Naive thymus-derived CD4-positive, alpha-beta T cell (primary cell): ENCODE results near the gene PPFIBP1. TPM values are rescaled to one million over a fixed set of nuclear protein-coding genes. Genes with fewer than 3 reads are reported as not detected.

Source experiments
- ATAC-seq: fragments of 150-1000 bp; cut with Tn5 transposase; 2 replicates; pipeline ENCODE4 v1.10.0; 2021; ENCODE audit warnings: mild to moderate bottlenecking, moderate library complexity
- CTCF ChIA-PET: fragments of 350-600 bp; sonication (Branson Sonifier 250); formaldehyde crosslinking; loops from one replicate; lab custom pipeline; 2021; ENCODE audit warnings: antibody characterized with exemption; lab: Charles Lee
- POLR2A ChIA-PET: fragments of 350-600 bp; sonication (Branson Sonifier 250); formaldehyde crosslinking; loops from one replicate; lab custom pipeline; 2021; ENCODE audit warnings: antibody characterized with exemption, inconsistent platforms; lab: Charles Lee
- DNase-seq, 9 donors: peaks; one replicate each; pipeline versions ENCODE4 v3.0.0 to v3.0.0-alpha.2; 2020 to 2022; ENCODE audit warnings: mixed read lengths in 1 of 9
- H3K27ac ChIP-seq: one replicate; pipeline ENCODE4 v1.7.0; 2013; ENCODE audit warnings: mild to moderate bottlenecking, low read depth, low read length, moderate library complexity
- H3K27me3 ChIP-seq, 2 donors: one replicate each; pipeline ENCODE4 v1.7.0; 2013; ENCODE audit warnings: low read length in 2 of 2, mild to moderate bottlenecking in 2 of 2, moderate library complexity in 2 of 2; ENCODE audit not compliant: control insufficient read depth in 2 of 2, insufficient read depth in 2 of 2
- H3K36me3 ChIP-seq, 3 experiments: 1 replicate in 2 of 3; 2 replicates in 1 of 3; pipeline ENCODE4 v1.7.0; 2013; ENCODE audit warnings: low read length in 3 of 3, mild to moderate bottlenecking in 3 of 3, moderate library complexity in 1 of 3; ENCODE audit not compliant: insufficient read depth in 3 of 3, control insufficient read depth in 2 of 3
- H3K4me1 ChIP-seq, 2 donors: one replicate each; pipeline ENCODE4 v1.7.0; 2013; ENCODE audit warnings: low read length in 2 of 2, mild to moderate bottlenecking in 2 of 2, moderate library complexity in 1 of 2; ENCODE audit not compliant: control insufficient read depth in 2 of 2, insufficient read depth in 2 of 2
- H3K4me3 ChIP-seq: 2 replicates; pipeline ENCODE4 v1.7.0; 2013; ENCODE audit warnings: mild to moderate bottlenecking, low read length
- H3K9me3 ChIP-seq, 3 experiments: 1 replicate in 2 of 3; 2 replicates in 1 of 3; pipeline ENCODE4 v1.7.0; 2013; ENCODE audit warnings: low read length in 3 of 3; ENCODE audit not compliant: control insufficient read depth in 2 of 3
- H3K27ac Mint-ChIP-seq, 9 donors: one replicate each; pipeline ENCODE4 v1.8.0; 2020 to 2022; ENCODE audit warnings: mixed read lengths in 9 of 9, mild to moderate bottlenecking in 8 of 9, moderate library complexity in 5 of 9, inconsistent platforms in 2 of 9
- H3K27me3 Mint-ChIP-seq, 5 donors: one replicate each; pipeline ENCODE4 v1.8.0; 2021 to 2022; ENCODE audit warnings: mixed read lengths in 5 of 5, mild to moderate bottlenecking in 1 of 5
- H3K36me3 Mint-ChIP-seq, 5 donors: one replicate each; pipeline ENCODE4 v1.8.0; 2020 to 2022; ENCODE audit warnings: mixed read lengths in 5 of 5, mild to moderate bottlenecking in 3 of 5, inconsistent platforms in 1 of 5
- H3K4me1 Mint-ChIP-seq, 7 donors: one replicate each; pipeline ENCODE4 v1.8.0; 2020 to 2022; ENCODE audit warnings: mixed read lengths in 7 of 7, mild to moderate bottlenecking in 3 of 7, inconsistent platforms in 1 of 7
- H3K4me3 Mint-ChIP-seq, 10 donors: one replicate each; pipeline ENCODE4 v1.8.0; 2020 to 2022; ENCODE audit warnings: mild to moderate bottlenecking in 10 of 10, mixed read lengths in 10 of 10, moderate library complexity in 6 of 10, inconsistent platforms in 2 of 10
- H3K9me3 Mint-ChIP-seq, 11 donors: one replicate each; pipeline ENCODE4 v1.8.0; 2020 to 2022; ENCODE audit warnings: mixed read lengths in 11 of 11, mild to moderate bottlenecking in 4 of 11, inconsistent platforms in 1 of 11, moderate library complexity in 1 of 11
- intact Hi-C, 2 donors: fragments of 100-400 bp; cut with micrococcal nuclease; formaldehyde crosslinking; loops; one replicate each; pipeline ENCODE4 v1.15.1; 2023
- polyA plus RNA-seq, 2 donors: library from polyadenylated mRNA; unstranded; fragments of 300-500 nt; fragmentation: Illumina TruSeq; gene quantifications; one replicate each; pipeline ENCODE4 v1.2.3, GENCODE V29; 2021
- total RNA-seq, 6 experiments: library from RNA in 5 of 6; stranded (reverse) in 5 of 6; gene quantifications; 1 replicate in 5 of 6; 2 replicates in 1 of 6; pipeline ENCODE4 v1.2.3 and lab custom pipeline; 2021 to 2026

The PPFIBP1 gene
- total and polyA plus RNA-seq, 7 experiments from 2014 or later, result 2.7 to 29.2 (median 5.3) TPM

DNA sequence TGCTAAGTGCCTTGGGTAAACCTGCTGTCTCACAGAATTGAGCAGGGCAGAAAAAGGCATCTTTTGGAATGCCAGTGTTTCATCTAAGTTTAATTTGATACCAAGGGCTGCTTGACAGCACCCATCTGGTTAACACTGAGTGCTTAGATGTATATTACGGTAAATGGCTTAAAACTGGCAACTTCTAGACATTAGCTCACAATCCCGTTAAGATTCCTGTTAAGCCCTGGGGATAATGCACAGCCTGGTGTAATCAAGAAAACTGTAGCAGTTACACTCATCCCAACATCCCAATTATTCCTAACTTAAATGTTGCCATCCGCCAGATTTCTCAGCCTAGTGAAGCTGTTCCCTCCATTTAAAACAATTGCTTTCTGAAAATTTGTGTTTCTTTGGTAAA lies 29.9 kb downstream of the PPFIBP1 start:
- Histone ChIP-seq H3K4me1 (no peaks in the 10 kb centered on the region), H3K9me3 (no peaks in the 10 kb centered on the region), H3K4me3 (no peak overlapping the region), H3K36me3 (no peaks in the 10 kb centered on the region), H3K27ac (no peak overlapping the region), H3K27me3 (no peaks in the 10 kb centered on the region)
- no peaks in the 10 kb centered on the region for H3K9me3 Mint-ChIP-seq
- CTCF ChIA-PET, result interaction anchor here (0.5 to 0.6 kb wide), 2 partner anchors 244 to 913 kb away, joined by 3 read pairs; no protein-coding TSS in a partner anchor
- POLR2A ChIA-PET, result no interaction called here
- H3K4me1 Mint-ChIP-seq, result peaks cover 3 to 31% (median 23%) of the 10 kb centered on the region in 7 donors
- no peak overlapping the region for H3K27ac Mint-ChIP-seq
- DNase-seq, result no peak
- peaks cover 0 to 11% (median 0%) of the 10 kb centered on the region in 5 donors for H3K27me3 Mint-ChIP-seq
- H3K36me3 Mint-ChIP-seq, result peaks cover 0 to 5% (median 2%) of the 10 kb centered on the region in 5 donors
- intact Hi-C loops, result no loop called here
- H3K4me3 Mint-ChIP-seq, result no peak overlapping the region
- no peak for ATAC-seq

DNA sequence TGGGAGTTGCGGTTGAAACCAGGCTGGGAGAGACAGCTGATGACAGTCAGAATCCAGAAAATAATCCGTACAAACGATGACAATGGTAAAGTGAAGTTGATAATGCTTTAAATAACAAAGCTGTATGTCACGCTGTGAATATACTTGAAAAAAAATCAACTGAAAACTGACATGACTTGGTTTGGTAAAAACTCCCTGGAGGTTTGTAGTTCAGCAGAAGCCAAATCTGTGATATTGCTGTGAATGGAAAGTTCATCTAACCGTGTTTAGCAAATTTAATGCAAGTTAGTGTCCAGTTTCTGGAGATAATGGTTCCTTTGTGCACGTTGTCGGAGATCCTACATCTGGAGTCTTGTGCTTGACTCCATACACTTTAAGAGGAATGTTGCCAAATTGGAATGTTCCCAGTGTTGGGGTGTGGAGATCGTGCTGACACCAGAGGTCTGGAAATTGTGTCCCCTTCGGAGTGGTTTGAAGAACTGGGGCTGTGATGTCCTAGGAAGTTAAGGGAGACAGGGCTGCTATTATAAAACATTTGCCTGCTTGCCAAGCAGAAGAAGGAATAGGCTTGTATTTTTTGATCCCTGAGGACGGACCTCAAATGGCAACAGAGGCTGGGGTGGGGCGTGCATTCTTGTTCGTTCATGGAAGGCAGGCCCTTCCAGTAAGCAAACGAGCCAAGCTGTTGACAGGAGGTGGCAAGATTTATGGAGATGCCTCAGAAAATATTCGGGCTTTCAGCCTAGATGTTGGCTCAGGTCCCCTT lies 30.6 kb downstream of the PPFIBP1 start:
- ATAC-seq (no peak), DNase-seq (no peak)
- Mint-ChIP-seq H3K4me1 (peaks cover 0 to 25% (median 18%) of the 10 kb centered on the region in 7 donors), H3K27ac (no peak overlapping the region), H3K27me3 (peaks cover 0 to 11% (median 0%) of the 10 kb centered on the region in 5 donors), H3K9me3 (no peaks in the 10 kb centered on the region), H3K36me3 (peaks cover 0 to 5% (median 2%) of the 10 kb centered on the region in 5 donors), H3K4me3 (no peak overlapping the region)
- POLR2A ChIA-PET, result no interaction called here
- no peaks in the 10 kb centered on the region for H3K27me3 ChIP-seq
- H3K4me3 ChIP-seq, result no peak overlapping the region
- CTCF ChIA-PET, result no interaction called here
- H3K27ac ChIP-seq, result no peak overlapping the region
- no peaks in the 10 kb centered on the region for H3K36me3 ChIP-seq
- intact Hi-C loops, result no loop called here
- no peaks in the 10 kb centered on the region for H3K9me3 ChIP-seq
- no peaks in the 10 kb centered on the region for H3K4me1 ChIP-seq

DNA sequence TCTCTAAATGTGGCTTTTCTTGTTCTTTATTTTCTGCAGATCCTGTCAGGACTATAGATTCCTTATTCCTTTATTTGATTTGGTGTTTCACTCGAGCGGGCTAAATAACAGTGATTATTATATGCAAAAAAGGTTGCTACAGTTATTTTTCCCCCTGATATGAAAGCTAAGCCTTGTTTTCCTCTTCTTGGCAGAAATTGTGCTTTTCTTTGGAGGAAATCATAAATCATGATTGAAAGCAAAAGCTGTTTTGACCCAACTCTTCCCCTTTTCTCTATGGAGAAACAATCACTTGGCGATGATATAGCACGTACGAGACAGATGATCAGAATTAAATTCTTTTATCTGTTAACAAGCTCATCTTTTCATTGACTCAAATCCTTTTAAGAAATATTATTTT lies 31.4 kb downstream of the PPFIBP1 start:
- no peak overlapping the region for H3K27ac ChIP-seq
- H3K4me3 ChIP-seq, result no peak overlapping the region
- H3K4me1 ChIP-seq, result no peaks in the 10 kb centered on the region
- ChIA-PET POLR2A (no interaction called here), CTCF (no interaction called here)
- ATAC-seq, result no peak
- H3K4me3 Mint-ChIP-seq, result no peak overlapping the region
- intact Hi-C loops, result no loop called here
- H3K27me3 ChIP-seq, result no peaks in the 10 kb centered on the region
- H3K36me3 Mint-ChIP-seq, result peaks cover 0 to 5% (median 2%) of the 10 kb centered on the region in 5 donors
- no peaks in the 10 kb centered on the region for H3K9me3 Mint-ChIP-seq
- H3K27ac Mint-ChIP-seq, result no peak overlapping the region
- no peak for DNase-seq
- peaks cover 0 to 25% (median 16%) of the 10 kb centered on the region in 7 donors for H3K4me1 Mint-ChIP-seq
- H3K9me3 ChIP-seq, result no peaks in the 10 kb centered on the region
- H3K27me3 Mint-ChIP-seq, result peaks cover 0 to 11% (median 0%) of the 10 kb centered on the region in 5 donors
- H3K36me3 ChIP-seq, result no peaks in the 10 kb centered on the region

DNA sequence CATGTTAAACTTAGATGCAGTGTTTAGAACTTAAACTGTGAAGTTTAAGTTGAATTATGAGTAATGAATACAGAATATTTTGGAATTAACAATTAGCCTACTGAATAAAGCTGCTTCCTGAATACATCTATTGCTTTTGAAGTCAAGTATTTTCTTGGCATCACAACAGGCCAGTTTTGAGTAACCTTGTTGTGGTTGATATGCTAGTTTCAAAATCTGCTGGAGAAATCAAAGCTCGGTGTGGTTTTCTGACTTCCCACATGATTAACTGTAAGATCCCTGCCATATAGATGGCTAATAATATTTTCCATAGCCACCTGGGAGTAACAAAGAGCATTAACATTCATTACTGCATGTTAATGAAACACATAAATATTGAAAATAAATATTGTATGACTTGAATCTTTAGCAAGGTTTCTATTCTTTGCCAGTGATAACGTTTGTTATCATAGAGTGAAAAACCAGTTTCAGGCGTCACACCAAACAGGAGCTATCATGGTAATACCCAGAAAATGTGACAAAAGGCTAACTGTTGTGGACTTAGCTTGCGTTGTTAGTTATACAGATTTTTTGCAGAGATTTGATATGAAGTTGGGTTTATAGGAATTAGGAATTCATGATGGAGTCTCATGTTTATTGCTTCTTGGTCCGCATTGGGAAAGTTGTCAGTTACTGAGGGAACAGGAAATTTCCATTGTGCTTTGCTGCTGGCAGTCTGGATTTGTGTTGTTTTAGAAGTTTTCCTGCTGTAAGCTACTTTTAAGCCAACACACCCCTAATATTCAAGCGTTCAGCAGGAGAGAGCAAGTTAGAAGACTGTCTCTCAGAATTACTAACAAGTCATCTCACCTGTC lies 32.1 kb downstream of the PPFIBP1 start:
- no peaks in the 10 kb centered on the region for H3K36me3 ChIP-seq
- POLR2A ChIA-PET, result interaction anchor here (0.7 kb wide), 1 partner anchor 10 kb away, joined by 4 read pairs; no protein-coding TSS in a partner anchor

DNA sequence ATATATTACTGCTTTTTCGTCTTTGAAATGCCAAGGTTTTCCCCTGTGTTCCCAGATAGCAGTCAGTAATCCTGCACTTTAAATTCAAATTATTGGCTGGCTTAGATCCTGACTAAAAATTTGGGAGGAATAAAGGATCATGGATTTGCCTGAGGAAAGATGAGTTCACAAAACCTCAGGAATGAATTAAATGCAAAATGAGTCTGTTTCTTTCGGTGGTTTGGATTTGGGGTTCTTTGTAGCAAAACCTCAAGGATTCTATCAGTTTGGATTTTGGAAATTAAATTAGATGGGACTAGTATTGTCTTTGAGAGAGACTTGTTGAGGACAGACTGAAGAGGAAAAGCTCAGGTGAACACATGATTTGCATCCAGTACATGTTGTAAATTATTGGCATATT lies 36.1 kb downstream of the PPFIBP1 start:
- Mint-ChIP-seq H3K27ac (no peak overlapping the region), H3K9me3 (no peaks in the 10 kb centered on the region), H3K4me3 (no peak overlapping the region), H3K36me3 (no peaks in the 10 kb centered on the region), H3K4me1 (peaks cover 6 to 20% (median 15%) of the 10 kb centered on the region in 7 donors), H3K27me3 (peaks cover 0 to 11% (median 0%) of the 10 kb centered on the region in 5 donors)
- no peaks in the 10 kb centered on the region for H3K36me3 ChIP-seq
- no peaks in the 10 kb centered on the region for H3K9me3 ChIP-seq
- DNase-seq (no peak), ATAC-seq (no peak)
- CTCF ChIA-PET, result no interaction called here
- POLR2A ChIA-PET, result no interaction called here
- no peak overlapping the region for H3K27ac ChIP-seq
- no peaks in the 10 kb centered on the region for H3K27me3 ChIP-seq
- H3K4me3 ChIP-seq, result no peak overlapping the region
- intact Hi-C loops, result no loop called here
- H3K4me1 ChIP-seq, result no peaks in the 10 kb centered on the region

More for the DNA sequence above, 32.1 kb downstream of the PPFIBP1 start:
- Mint-ChIP-seq H3K4me3 (no peak overlapping the region), H3K36me3 (peaks cover 0 to 5% (median 2%) of the 10 kb centered on the region in 5 donors), H3K27ac (no peak overlapping the region), H3K4me1 (peaks cover 2 to 25% (median 16%) of the 10 kb centered on the region in 7 donors), H3K9me3 (no peaks in the 10 kb centered on the region), H3K27me3 (peaks cover 0 to 11% (median 0%) of the 10 kb centered on the region in 5 donors)
- no peak overlapping the region for H3K4me3 ChIP-seq
- H3K4me1 ChIP-seq, result no peaks in the 10 kb centered on the region
- intact Hi-C loops, result no loop called here
- no peak overlapping the region for H3K27ac ChIP-seq
- CTCF ChIA-PET, result no interaction called here
- no peaks in the 10 kb centered on the region for H3K9me3 ChIP-seq
- no peak for DNase-seq
- no peak for ATAC-seq
- H3K27me3 ChIP-seq, result no peaks in the 10 kb centered on the region

DNA sequence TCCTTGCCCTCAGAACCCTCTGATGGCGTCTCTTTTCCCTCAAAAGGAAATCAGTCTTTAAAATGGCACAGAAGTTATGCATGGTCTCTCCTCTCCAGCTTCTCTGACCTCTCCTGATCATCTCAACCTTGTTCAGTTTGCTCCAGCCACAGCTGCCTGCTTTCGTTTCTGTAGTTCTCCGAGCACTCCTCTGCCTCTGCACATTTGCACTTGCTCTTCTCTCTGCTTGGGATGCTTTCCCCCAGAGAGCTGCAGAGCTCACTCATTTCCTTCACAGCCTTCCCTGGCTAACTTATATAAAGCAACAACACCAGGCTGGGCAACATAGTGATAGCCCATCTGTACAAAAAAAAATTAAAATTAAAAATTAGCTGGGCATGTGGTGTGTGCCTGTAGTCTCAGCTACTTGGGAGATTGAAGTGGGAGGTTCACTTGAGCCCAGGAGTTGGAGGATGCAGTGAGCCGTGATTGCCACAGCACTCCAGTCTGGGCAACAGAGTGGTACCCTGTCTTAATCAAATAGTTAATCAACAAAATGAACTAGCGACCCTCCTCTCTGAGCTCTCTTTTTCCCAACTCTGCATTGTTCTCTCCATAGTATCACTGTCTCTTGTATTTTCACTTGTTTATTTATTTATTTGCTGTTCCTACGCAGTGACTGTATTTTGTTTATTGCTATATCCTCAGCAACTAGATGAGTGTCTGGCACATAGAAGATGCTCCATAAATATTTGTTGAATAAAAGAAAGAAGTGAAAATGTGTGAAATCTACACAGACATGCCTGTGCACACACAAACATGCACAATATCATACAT lies 37.7 kb downstream of the PPFIBP1 start:
- Histone ChIP-seq H3K4me3 (no peak overlapping the region), H3K36me3 (no peaks in the 10 kb centered on the region), H3K27ac (no peak overlapping the region), H3K27me3 (no peaks in the 10 kb centered on the region), H3K9me3 (no peaks in the 10 kb centered on the region), H3K4me1 (no peaks in the 10 kb centered on the region)
- intact Hi-C loops, result no loop called here
- Mint-ChIP-seq H3K36me3 (no peaks in the 10 kb centered on the region), H3K27me3 (peaks cover 0 to 6% (median 0%) of the 10 kb centered on the region in 5 donors), H3K4me3 (no peak overlapping the region), H3K4me1 (peaks cover 0 to 6% (median 5%) of the 10 kb centered on the region in 7 donors), H3K9me3 (no peaks in the 10 kb centered on the region), H3K27ac (peak overlapping the region in 1 of 9 donors; percentile 13)
- POLR2A ChIA-PET, result interaction anchor here (0.6 kb wide), 1 partner anchor 21 kb away, joined by 3 read pairs; no protein-coding TSS in a partner anchor
- CTCF ChIA-PET, result no interaction called here
- ATAC-seq (no peak), DNase-seq (no peak)
